Suppressor macrophage treated with lipopolysaccharide for 1 hour (primary cell): ENCODE measurements around the gene RRP8.
A peak's percentile ranks its signal among the peaks of the same experiment; 100 is the strongest.

Experiments
- DNase-seq, 3 donors: peaks; one replicate each; pipeline ENCODE4 v3.0.0-alpha.2; 2020 to 2022

Gene RRP8

DNA sequence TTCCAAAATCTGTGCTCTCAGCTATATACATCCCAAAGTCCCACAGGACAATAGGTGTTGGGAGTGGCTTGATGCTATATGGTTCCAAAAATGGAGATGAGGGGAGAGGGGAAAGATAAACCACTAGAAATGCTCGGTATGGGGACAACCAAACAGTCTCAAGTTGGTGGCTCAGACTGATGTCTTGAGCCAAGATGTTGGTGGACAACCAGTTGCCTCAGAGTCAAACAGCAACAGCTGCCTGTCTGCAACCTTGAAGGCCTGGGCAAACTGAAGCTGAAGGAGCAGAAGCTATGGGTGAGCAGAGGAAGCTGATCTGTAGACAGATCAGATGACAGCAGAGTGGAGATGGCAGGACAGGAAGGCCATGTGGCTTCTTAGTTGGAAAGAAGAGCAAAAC lies 4.0 kb downstream of the RRP8 start:
- DNase-seq = no peak

DNA sequence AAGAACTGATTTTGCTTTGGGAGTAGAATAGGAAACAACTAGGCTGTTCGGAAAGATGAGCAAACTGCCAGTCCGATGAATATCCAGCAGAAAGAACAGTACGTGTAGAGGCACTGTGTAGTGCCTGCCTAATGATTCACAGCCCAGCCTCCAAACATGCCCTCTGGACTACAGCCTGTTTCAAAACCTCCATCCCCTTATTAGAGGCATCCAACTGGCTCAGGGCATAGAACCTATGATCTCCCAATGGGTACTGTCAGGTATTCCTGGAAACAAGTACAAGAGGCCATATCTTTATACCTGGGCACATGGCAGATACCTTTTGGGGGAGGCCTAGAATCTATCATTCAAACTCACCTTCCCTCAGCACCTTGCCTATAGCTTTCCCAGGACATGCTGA lies 4.9 kb downstream of the RRP8 start:
- DNase-seq = no peak

DNA sequence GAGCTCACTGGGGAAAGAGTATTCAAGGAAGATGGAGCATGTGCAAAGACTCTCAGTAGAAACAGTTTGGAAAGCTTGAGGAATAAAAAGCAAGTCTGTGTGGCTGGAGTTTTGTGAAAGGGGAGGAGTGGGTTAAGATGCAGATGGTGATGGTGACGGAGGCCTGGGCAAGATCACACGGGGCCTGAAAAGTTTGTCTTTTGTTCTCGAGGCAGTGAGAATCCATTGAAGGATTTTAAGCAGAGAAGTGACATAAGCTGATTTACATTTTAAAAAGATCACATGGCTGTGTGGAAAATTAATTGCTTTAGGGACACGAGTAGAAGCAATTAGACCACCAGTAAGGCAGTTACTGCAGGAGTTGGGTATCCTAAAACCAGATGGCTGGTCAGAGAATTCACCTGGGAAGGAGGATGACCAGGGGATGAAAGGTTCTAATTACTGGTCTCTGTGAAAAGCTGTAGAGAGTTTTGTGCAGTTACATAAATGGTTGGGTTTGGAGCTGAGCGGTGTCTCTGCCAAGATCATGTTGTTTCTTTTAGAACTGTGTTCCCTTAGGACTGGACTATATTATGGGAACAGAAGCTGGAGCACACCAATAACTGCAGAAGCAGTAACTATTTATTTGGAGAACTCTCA lies 7.1 kb downstream of the RRP8 start:
- DNase-seq = no peak

DNA sequence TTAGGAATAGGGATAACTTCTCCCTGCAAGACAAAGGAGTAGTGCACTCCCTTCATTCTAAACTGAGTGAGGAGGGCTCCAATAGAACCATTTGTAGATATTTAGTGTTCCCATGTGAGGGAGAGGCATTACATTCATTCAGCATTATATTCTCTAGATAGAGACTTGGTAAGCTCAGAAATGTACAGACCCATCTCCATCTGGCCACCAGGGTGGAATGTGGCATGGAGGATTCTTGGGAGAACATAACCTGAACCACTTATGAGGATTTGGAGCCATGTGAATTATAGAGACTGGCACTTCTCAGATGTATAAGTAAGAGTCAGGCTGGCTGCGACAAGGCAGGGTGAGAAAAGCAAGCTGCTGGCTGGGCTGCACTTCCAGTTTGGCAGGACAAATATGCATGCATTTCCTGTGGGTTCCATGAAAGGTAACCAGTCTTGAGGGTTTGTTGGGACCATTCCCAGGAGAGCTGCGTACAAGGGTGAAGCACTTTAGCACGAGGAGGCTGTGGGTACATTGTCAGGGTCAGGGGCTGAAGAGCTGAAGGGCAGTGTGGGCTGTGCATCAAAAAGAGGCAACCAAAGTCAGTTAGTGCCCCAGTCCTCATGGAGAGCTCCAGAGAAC lies 9.2 kb downstream of the RRP8 start:
- no peak for DNase-seq

DNA sequence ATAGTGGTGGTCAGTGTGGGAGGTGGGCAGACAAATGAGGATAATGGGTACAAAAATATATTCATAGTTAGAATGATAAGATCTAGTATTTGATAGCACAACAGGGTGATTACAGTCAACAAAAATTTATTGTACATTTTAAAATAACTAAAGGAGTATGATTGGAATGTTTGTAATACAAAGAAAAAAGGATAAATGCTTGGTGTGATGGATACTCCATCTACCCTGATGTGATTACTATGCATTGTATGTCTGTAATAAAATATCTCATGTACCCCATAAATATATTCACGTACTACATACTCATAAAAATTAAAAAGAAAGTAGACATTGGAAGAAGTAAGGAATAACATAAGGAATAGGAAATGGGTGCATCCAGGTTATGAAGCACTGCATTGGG lies 15.4 kb downstream of the RRP8 start:
- DNase-seq = no peak

DNA sequence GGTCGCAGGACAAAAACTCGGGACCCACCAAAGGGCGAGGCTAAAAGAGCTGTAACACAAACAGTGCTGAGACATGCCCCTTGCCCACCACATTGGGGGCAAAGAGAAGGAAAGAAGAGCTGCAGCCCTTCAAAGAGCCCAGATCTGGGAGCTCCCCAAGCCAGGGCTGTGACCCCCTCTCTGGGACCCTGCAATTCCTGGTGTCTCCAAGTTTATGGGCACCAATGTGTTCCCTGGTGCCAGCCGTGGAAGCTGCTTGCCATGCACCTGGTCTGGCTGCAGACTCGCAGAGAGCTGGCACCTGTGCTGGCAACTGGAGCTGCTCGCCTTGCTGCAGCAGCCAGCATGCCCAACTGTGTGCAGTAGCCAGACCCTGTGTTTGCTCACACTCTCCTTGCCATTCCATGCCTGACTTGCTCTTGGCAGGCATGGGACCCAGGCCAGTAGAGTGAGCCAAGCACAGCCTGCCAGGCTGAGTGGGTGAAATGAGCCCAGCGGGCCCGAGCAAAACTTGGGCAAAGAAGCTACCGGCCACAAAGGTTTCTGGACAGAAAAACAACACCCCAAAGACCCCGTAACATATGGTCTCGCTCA lies 16.0 kb downstream of the RRP8 start:
- DNase-seq = no peak

DNA sequence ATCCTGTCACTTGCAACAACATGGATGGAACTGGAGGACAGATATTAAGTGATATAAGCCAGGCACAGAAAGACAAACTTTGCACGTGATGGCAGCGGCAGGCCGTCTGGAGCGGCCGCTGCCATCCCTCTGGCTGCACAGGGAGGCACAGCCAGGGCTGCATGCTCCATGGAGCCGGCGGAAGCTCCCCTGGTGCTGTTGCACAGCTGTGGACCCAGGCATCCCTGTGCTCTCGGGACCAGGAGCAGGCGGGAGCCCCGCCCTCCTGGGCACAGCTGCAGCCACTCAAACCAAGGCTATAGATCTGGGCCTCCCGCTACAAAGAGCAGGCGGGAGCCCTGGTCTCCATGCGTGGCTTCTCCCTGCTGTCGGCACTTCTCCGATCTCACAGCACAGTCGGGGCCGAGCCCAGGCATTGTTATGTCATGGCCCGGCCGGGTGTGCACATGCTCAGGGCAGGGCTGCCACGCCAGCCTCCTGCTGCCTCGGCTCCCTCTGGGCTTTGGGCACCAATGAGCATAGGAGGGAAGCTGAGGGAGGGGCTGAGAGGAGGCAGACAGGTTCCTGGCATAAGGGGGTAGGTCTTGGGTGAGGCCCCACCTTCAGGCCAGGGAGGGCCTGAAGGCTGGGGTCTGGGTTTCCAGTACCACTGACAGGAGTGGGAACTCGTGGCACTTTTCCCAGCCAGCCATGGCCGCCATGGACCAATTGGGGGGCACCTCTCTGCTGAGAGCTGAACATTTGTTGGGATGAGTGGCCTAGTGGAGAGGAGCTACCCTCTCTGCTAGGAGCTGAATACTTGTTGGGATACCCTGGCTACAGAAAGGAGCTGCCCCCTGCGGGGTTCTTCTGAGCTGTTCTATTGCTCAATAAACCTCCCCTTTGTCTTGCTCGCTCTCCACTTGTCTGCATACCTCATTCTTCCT lies 16.7 kb downstream of the RRP8 start:
- no peak for DNase-seq

DNA sequence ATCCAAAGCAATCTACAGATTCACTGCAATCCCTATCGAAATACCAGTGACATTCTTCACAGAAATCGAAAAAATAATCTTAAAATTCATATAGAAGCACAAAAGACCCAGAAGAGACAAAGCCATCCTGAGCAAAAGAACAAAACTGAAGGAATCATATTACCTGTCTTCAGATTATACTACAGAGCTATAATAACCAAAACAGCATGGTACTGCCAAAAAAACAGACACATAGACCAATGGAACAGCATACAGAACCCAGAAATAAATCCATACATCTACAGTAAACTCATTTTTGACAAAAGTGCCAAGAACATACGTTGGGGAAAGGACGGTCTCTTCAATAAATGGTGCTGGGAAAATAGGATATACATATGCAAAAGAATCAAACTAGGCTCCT lies 18.9 kb downstream of the RRP8 start:
- no peak for DNase-seq

DNA sequence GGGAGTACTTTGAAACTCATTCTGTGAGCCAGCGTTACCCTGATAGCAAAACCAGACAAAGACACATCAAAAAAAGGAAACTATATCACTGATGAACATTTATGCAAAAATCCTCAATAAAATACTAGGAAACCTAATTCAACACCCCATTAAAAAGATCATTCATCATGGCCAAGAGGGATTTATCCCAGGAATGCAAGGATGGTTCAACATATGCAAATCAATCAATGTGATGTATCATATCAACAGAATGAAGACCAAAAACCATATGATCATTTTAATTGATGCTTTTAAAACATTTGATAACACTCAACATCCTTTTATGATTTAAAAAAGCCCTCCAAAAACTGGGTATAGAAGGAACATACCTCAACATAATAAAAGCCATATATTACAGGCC lies 19.8 kb downstream of the RRP8 start:
- DNase-seq = no peak

DNA sequence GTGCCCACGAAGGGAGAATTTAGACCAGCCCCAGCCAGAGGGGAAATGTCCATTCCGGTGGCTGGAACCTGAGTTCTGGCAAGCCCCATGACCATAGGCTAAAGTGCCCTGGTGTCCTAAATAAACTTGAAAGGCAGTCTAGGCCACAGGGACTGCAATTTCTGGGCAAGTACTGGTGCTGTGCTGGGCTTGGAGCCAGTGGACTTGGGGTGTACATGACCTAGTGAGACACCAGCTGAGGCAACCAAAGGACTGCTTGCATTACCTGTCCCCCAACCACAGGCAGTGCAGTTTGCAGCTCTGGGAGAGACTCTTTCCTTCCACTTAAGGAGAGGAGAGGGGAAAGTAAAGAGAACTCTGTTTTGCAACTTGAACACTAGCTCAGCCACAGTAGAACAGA lies 23.7 kb downstream of the RRP8 start:
- no peak for DNase-seq

DNA sequence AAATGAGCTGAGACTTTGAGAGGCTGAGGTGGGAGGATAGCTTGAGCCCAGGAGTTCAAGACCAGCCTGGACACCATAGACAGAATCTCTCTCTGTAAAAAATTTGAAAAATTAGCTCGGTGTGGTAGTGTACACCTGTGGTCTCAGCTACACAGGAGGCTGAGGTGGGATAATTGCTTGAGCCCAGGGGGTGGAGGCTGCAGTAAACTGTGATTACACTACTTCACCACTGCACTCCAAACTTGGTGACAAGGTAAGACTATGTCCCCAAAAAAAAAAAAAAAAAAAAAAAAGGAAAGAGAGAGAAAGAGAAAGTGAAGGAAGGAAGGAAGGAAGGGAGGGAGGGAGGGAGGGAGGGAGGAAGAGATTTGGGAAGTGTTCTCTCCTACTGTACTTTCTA lies 25.3 kb downstream of the RRP8 start:
- DNase-seq = no peak

DNA sequence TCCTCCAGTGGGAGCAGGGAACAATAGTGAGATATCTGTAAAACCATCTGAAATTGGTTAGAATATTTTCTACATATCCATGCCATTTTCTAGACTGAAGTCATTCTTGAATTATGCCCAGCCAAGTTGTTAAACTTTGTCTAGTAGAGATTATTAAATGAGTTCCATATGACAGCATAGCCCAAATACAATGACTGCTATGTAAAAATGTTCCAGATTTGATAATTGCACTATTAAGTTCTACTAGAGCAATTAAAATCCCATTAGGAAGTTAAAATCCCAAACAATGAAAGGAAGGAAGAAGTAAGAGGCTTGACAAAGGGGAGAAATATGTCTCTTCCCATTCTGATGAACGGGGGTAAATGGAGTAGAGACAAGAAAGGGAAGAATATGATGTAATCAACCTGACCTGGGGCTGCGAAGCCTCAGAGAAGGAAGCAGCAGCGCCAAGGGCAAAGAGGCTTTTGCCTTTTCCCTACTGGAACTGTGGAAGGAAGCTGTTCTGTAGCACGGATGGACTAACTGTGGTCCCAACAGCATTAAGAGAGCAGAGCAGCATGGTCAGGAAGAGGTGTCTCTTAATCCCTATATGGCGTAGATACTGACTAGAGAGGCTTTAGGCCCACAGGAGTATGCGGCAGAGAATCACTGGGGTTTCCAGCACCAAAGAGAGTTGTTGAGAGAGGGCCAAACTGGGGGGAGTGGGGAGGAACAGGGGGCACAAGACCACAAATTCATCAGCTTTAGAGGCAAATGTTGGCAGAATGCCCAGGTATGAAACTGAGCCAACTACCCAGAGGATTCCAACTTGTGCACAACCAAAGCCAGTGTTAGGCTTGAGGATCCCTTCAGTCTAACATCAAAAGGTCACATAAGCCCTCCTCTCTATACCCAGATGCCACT lies 26.7 kb downstream of the RRP8 start:
- DNase-seq = peak; percentile 17 to 22 (median 20)

DNA sequence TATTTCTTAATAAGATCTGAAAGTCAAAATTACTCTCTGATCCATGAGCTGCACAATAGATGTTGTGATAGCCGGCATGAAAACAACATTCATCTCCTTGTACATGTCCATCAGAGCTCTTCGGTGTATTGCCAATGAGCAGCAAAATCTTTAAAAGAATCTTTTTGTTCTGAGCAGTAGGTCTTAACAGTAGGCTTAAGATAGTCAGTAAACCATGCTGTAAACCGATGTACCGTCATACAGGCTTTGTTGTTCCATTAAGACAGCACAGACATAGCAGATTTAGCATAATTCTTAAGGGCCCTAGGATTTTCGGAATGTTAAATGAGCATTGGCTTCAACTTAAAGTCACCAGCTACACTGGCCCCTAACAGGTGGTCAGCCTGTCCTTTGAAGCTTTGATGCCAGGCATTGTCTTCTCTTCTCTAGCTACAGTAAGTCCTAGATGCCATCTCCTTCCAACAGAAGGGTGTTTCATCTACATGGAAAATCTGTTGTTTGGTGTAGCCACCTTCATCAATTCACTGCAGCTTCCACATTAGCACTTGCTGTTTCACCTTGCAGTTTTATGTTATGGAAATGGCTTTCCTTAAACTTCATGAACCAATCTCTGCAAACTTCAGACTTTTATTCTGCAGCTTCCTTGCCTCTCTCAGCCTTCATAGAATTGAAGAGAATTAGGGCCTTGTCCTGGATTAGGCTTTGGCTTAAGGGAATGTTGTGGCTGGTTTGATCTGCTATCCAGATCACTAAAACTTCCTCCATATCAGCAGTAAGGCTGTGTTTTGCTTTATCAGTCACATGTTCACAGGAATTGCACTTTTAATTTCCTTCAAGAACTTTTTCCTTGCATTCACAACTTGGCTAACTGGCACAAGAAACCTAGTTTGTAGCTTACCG lies 28.4 kb downstream of the RRP8 start:
- DNase-seq = no peak

DNA sequence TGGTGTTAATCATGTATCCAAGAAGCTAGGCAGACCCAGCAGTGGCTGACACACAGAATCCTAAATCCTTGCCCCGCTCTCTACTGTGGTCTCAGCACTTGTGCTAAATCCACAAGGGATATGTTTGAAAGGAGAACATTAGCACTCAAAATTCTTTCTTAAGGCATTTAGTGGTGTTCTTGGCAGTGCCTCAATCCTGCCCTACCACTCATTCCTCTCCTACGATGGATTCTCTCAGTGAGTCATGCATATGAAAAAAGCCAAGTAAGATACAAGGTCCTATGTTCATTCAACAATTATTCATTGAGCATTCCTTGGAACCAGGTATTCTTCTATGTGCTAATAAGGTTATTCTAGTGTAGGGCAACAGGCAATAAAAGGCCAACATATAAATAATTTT lies 31.2 kb downstream of the RRP8 start:
- DNase-seq = no peak

DNA sequence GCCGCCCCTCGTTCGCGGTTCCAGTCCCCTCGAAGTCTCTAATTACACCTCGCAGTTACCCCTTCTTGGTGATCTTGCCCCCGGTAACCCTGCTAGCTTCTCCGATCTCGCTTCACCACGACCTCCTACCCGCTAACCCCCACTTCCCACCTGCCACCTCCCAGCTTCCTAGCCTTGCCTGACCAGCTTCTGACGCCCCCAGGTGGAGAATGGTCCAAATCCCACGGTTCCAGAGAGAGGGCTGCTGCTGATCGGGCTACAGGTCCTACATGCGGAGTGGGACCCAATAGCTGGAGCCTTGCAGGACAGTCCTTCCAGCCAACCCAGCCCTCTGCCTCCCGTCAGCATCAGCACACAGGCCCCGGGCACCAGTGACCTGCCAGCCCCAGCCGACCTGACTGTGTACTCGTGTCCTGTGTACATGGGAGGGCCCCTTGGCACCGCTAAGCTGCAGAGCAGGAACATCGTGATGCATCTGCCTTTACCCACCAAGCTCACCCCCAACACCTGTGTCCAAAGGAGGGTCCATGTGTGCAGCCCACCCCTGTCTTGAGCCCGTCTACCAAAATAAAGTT lies 31.9 kb downstream of the RRP8 start:
- no peak for DNase-seq

DNA sequence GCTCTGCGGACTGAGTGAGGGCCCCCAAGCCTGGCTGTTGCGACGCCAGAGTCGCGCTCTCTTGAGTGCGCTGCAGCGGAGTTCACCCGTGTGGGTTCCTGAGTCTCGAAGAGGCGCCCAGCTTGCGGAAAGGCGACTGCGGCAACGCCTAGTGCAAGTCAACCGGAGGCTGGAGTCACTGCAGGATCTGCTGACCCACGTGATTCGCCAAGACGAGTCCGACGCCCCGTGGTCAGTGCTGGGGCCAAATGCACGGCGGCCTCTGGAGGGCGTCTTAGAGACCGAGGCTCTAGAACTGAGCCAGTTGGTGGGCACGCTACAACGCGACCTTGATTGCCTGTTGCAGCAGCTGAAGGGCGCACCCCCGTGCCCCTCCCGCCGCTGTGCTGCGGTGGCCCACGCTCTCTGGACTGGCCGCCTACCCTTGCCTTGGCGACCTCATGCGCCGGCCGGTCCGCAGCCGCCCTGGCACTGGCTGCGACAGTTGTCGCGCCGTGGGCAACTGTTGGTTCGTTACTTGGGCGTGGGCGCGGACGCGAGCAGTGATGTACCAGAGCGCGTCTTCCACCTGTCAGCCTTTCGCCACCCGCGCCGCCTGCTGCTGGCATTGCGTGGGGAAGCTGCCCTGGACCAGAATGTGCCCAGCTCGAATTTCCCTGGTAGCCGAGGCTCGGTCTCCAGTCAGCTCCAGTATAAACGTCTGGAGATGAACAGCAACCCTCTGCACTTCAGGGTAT lies 32.6 kb downstream of the RRP8 start:
- DNase-seq = no peak

DNA sequence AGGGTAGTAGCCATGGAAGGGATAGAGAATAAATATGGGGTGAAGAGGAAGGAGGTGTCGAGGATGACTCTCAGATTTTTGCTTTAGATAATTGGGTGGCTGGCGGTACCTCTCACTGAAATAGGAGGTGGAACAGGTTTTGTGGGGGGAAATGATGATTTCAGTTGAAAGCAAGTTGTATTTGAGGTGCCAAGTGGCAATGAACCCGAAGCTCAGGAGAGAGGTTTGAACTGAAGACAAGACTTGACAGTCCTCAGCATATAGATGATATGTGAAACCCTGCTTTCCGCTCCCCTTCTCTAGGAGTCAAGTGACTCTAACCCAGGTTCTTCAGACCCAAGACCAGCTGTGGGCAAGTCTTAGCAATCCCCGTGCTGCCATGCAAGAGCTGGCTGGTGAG lies 33.7 kb downstream of the RRP8 start:
- no peak for DNase-seq

DNA sequence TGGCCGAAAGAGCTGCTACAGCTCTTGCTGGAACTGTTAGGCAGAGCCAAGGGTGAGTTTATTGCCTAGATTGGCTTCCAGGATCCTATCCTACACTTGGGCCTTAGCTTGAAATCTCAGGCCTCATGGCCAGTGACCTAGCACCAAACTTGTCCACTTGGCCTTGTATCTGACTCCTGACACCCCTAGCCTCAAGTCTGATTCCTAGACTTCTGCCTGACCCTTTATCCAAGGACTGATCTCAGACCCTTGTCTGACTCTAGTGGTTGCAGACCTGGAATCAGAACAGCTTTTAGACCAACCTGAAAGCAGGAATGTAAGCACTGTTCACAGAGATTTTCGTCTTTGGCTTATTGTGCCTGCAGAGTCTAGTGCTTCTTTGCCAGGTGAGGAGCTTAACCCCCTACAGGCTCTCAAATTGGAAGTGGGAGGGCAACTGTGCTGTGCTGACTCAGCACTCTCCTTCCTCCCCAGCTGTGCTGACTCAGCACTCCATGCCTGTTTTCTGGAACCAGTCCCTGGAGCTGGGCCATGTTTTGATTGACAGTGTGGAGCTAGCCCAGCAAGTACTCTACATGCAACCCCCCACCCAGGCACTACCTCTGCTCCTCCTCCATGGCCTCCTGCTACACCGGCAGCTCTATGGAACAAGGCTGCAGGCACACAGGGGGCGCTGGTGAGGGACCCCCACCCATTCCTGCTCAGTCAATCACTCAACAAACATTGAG lies 35.1 kb downstream of the RRP8 start:
- DNase-seq = peak in 2 of 3 donors; percentile 9 to 10

DNA sequence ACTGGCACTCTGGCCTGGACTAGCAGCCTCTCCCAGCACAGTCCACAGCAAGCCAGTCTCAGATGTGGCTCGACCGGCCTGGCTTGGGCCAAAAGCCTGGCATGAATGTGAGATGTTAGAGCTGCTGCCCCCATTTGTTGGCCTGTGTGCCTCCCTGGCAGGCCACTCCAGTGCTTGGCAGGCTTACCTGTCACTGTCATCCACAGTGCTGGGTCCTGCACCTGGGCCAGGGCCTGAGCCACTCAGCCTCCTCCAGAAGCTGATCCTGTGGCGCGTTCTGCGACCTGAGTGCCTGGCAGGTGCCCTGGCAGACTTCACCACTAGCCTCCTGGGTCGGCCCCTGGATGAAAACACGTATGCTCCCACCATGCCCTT lies 36.1 kb downstream of the RRP8 start:
- no peak for DNase-seq
